ENCODE results near the gene IFIT1B.

DNA sequence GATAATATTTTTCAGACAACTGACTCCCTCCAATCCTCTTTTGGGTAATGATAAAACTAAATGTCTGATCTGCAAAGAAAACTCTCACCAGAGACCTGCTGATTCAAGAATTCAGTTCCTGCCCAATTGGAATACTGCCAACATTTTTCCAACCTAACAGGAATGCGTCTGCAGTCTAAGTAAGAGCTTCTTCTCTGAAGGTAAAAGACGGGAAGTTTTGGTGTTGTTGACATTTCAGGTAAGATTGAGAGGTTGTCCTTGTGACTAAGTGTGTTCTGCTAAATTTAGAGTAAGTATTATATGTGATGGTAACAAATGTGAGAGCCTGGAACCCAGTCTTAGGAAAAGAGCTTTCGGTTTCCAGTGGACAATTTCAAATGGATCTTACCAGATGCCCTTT, 54.1 kb downstream of the IFIT1B start:
- TF ChIP-seq, protein P1, sequence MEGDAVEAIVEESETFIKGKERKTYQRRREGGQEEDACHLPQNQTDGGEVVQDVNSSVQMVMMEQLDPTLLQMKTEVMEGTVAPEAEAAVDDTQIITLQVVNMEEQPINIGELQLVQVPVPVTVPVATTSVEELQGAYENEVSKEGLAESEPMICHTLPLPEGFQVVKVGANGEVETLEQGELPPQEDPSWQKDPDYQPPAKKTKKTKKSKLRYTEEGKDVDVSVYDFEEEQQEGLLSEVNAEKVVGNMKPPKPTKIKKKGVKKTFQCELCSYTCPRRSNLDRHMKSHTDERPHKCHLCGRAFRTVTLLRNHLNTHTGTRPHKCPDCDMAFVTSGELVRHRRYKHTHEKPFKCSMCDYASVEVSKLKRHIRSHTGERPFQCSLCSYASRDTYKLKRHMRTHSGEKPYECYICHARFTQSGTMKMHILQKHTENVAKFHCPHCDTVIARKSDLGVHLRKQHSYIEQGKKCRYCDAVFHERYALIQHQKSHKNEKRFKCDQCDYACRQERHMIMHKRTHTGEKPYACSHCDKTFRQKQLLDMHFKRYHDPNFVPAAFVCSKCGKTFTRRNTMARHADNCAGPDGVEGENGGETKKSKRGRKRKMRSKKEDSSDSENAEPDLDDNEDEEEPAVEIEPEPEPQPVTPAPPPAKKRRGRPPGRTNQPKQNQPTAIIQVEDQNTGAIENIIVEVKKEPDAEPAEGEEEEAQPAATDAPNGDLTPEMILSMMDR (IDR thresholded peaks at IDR 0.05): no peak
- no peak for TF ChIP-seq POLR2A (IDR thresholded peaks at IDR 0.05)
